Effector CD8-positive, alpha-beta T cell (primary cell): ENCODE measurements around the gene CCDC188.

Experiments used
- DNase-seq: peaks from one replicate; lab custom pipeline; 2025; lab: John Stamatoyannopoulos, UW

The CCDC188 gene

DNA sequence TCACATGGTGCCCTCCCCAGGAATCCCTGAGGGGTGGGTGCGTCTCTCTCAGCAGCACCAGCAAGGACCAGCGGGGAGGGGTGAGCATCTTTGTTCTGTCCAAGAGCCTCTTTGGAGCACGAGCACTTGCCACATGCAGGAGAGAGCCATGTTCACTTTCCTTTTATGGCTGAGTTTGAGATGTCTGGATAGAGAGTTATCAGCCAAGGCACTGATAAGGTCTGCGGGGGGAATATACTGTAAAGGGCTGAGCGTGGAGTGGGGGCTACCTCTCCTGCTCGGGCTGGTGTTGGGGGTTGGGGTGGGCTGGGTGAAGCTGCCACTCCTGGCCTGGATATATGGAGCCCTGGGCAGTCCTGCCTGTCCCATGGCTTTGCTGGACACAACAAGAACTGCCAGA is 34.9 kb upstream of the CCDC188 start:
- no peak for DNase-seq

GRCh38 chr22:20184501-20185165 is 33.8 kb upstream of the CCDC188 start:
- DNase-seq: no peak

DNA sequence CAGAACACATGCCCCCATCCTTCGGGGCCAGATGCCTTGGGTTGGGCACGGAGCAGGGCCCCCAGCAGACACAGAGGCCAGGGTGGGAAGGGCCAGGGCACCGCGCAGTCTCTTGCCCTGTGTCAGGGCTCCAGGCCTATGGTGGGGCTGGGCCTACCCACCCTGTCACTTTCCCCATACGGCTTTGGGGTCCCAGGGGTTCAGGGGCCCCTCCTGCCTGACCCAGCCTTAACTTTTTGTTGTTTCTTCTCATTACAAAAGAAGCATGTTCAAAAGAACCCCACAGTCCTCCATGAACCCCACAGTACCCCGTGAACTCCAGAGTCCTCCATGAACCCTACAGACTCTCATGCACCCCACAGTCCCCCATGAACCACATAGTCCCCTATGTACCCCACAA is 33.0 kb upstream of the CCDC188 start:
- no peak for DNase-seq

DNA sequence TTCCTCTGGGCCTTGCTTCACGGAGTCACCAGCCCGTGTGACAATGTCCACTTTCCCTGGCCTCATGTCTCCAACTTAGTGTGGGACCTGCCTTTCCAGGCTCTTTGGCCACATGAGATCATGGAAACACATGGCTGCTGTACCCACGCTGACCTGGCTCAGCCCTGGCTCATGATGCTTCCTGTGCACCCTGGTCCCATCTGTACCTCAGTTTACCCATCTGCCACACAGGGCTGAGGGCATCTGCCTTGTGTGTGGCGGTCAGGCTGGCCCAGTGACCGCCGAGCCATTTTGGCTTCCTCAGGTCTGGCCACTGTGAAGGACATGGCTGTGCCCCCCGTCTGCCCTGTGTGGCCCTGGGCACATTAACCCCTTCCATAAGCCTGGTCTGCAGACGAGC is 32.2 kb upstream of the CCDC188 start:
- no peak for DNase-seq

GRCh38 chr22:20182365-20182764 is 31.5 kb upstream of the CCDC188 start:
- no peak for DNase-seq

DNA sequence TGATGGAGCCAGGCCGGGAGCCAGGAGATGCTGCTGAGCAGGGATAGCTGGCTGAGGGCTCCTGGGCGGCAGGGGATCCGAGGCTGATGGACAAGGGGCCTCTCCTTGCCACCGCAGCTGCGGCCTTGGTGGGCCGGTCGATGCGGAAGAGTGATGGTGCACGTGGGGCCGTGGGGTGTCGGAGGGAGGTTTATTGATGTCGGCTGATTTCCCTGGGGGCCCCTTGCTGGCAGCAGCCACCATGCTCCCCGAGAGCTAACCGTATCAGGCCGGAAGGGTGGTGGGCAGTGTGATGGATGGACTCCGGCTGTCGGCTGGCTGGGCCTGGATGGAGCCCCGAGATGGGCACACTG is 31.0 kb upstream of the CCDC188 start:
- DNase-seq: no peak

DNA sequence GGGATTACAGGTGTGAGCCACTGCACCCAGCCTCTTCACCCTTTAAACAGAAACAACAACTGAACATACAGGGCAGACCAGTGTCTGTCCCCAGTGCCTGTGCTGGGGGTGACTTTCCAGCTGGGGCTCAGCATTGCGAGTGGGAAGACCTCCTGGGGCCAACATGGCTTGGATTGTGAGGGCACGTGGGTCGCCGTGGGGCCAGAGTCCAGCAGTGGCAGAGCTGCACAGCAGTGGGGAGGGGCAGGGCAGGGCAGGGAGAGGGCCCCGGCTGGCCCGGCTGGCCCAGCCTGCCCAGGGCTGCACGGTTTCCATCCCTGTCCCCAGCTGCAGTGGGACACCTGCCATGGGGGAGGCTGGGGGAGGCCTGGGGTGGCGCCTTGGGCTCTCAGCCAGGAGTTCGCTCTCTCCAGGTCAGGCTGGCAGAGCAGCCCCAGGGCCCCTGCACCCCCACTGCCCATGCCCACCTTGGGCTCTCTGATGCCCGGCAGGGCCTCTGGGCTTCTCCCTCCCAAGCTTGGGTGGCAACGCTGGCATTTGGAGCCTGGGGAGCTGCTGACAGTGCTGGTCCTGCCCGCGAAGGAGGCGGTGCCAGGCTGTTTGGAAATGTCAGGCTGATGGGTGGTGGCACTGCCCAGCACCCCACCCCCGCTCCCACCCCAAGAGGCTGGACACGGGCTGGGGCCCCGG is 30.5 kb upstream of the CCDC188 start:
- no peak for DNase-seq

DNA sequence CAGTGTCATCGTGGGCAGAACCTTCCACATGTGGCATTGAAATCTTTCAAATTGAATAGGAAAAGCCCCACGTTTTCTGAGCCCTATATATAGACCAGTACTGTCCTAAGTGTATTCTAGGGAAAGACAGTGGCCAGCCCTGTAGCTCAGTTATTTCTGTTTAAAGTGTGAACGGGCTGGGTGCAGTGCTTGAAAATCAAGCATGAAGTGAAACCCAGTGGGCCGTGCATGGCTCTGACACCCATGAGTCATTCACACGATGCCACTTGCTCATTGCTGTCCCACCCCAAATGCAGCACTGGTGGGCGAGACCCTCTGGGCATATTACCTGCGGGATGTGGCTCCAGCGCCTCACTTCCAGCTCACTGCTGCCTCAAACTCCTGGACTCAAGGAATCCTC is 29.8 kb upstream of the CCDC188 start:
- no peak for DNase-seq

DNA sequence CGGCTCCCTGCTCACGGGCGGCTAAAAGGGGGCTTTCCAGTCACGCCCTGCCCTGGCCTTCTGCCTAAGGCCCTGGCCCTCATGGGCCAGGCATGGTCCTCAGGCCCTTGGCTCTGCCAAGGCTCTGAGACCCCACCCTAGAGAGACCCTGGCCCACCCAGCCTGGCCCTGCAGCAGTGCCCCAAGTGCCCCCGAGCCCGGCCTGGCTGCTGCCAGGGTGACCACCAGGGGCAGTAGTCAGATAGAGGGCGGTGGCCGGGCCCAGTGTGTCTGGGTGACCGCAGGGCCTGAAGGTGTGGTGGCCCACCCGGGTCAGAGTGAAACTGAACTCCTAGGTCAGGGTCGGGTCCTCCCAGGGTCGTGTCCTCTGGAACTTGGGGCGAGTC is 29.4 kb upstream of the CCDC188 start:
- DNase-seq: no peak

DNA sequence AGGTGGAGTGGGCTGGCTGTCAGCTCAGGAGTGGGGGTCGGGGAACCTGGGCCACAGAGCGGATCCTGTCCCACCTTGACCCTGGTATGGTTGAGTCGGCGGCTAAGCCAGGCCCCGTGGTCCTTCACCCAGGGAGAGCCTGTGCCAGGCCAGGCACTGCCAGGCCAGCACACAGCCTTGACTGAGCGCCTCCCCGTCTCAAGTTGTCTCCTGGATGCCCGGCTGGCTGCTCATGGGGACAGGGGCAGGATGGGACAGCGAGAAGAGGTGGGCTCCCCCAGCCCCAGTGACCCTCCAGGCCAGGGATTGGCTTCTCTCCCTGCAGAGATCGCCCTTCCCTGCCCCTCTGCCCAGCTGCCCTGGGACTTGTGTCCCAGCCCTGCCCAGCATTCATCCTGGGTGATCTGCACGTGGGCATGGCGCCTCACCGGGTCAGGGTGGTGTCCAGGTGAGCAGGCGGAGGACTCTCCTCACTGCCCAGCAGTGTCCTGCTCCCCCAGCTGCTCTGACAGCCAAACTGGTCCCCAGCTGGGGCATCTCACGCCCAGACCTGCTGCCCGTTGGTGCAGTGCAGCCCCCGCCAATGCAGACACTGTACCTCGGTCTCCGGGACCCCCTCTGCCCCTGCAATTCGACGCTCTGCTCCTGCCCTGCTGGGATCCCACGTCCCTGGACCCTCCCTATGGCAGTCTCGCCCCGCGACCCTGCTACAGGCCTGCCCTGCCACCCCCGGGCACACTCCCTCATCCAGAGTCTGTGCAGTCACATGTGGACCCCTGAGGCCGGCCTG is 28.8 kb upstream of the CCDC188 start:
- no peak for DNase-seq

DNA sequence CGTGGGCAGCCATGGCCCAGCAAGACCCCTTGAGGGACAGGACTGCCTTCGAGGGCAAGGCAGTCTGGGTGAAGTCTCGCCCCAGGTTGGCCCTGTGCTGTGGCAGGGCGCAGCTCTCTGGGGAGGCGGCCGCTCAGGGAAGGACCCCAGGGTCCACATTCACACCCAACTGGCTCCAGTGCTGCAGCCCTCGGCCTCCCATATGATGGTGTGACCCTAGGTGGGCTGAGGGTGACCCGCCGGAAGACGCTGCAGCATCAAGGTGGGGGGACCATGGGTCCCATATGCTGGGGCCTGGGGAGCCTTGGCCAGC is 28.0 kb upstream of the CCDC188 start:
- no peak for DNase-seq

- no peak for DNase-seq
Observed at GRCh38 chr22:20178075-20178914, 27.4 kb upstream of the CCDC188 start.

- DNase-seq: no peak
Observed at GRCh38 chr22:20177217-20177911, 26.5 kb upstream of the CCDC188 start.

DNA sequence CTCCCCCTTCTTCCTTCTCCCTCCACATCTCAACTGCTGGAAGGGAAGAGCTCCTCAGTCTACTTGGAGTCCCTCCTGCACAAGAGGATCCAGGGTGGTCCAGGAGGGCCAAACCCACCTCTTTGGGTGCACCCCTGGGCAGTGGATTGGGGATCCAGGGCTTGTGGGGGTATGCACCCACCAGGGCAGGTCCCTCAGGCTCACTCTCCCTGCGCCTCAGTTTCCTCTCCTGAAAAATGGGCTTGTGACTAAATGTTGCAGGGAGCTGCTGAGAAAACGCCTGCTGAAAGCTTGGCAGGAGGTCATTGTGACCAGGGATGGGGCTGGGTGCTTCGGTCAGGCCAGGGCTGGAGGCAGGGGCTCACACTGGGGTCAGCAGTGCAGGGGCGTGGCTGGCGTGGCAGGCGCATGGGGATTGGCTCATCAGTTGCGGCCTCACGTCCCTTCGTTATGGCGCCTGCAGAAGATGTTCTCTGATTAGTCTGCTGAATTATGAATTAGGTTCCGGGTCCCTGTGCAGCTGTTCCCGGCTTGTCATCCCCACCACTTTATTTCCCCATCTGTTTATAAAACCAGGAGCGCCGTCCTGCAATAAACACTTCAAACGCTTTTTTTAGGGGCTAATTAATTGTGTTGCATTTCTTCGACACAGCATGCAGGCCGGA is 25.7 kb upstream of the CCDC188 start:
- no peak for DNase-seq

GRCh38 chr22:20175597-20175900 is 24.7 kb upstream of the CCDC188 start:
- DNase-seq: no peak

DNA sequence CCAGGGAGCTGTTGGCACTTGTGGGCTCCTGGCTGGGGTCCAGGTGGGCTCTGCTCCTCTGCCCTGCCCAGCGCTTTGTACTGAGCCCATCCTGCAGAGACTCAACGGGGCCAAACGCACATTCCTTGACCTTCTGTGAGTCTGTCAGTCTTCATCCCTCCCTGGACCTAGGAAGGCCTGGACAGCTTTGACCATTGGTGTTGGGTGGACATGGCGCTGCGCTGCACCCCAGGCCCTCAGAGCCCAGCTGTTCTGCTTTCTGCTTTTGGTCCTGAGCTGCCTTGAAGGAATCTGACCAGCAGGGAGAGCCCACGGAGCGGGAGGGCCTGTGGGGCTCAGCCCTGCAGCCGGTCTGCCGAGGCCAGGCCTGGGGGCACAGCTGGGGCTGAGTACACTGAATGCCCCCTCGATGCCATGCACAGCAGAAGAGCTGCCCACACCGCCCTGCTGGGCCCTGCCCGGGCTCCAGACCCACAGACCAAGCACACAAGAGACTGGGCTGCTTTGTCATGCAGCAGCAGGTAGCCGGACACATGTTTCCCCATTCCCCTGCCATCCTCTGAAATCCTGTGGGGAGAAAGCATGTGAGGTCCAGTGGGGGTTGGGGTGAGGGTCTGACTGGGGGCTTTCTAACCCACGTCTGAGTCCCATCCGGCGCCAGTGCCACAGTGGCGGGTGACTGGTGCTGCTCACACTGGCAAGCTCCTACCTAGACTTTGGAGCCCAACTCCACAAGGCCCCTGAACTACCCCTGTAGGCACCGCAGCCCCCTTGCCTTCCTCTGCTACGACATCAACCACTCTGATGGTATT is 24.1 kb upstream of the CCDC188 start:
- DNase-seq: no peak

GRCh38 chr22:20173772-20174171 is 22.9 kb upstream of the CCDC188 start:
- DNase-seq: no peak

- no peak for DNase-seq
Observed at GRCh38 chr22:20173246-20173645, 22.4 kb upstream of the CCDC188 start.

GRCh38 chr22:20172141-20172613 is 21.3 kb upstream of the CCDC188 start:
- no peak for DNase-seq
